MM.1S (cell line): ENCODE results near the gene AHSP.

ENCODE experiments used
- DNase-seq: peaks from one replicate; pipeline ENCODE4 v3.0.0-alpha.2; 2015
- H2AFZ ChIP-seq: fragments of 300-600 bp; sonication (generic); 2 replicates; pipeline ENCODE4 v1.6.0; 2016; ENCODE audit warnings: antibody characterized with exemption, low read length
- H3F3A ChIP-seq: fragments of 300-600 bp; sonication (generic); 2 replicates; pipeline ENCODE4 v1.6.1; 2016; ENCODE audit warnings: mild to moderate bottlenecking, antibody characterized with exemption, low read length, moderate library complexity, mixed read lengths; ENCODE audit not compliant: insufficient read depth
- H3K27ac ChIP-seq: fragments of 300-600 bp; sonication (generic); 2 replicates; pipeline ENCODE4 v1.5.1; 2016; ENCODE audit warnings: mild to moderate bottlenecking, low read length
- H3K27me3 ChIP-seq: fragments of 300-600 bp; sonication (generic); replicated peaks from 2 replicates; pipeline ENCODE4 v1.6.0; 2016; ENCODE audit warnings: low read length; ENCODE audit not compliant: insufficient read depth
- H3K36me3 ChIP-seq: fragments of 300-600 bp; sonication (generic); replicated peaks from 2 replicates; pipeline ENCODE4 v1.6.1; 2016; ENCODE audit warnings: mild to moderate bottlenecking, low read length, mixed read lengths; ENCODE audit not compliant: insufficient read depth
- H3K4me1 ChIP-seq: fragments of 300-600 bp; sonication (generic); 2 replicates; pipeline ENCODE4 v1.6.1; 2016; ENCODE audit warnings: low read length, mixed read lengths
- H3K4me2 ChIP-seq: fragments of 300-600 bp; sonication (generic); 2 replicates; pipeline ENCODE4 v1.6.0; 2016; ENCODE audit warnings: low read depth, low read length
- H3K4me3 ChIP-seq: fragments of 300-600 bp; sonication (generic); 2 replicates; pipeline ENCODE4 v1.5.1; 2016; ENCODE audit warnings: low read length, mixed read lengths
- H3K79me2 ChIP-seq: fragments of 300-600 bp; sonication (generic); 2 replicates; pipeline ENCODE4 v1.6.1; 2016; ENCODE audit warnings: mixed run types, low read length, mixed read lengths
- H3K9ac ChIP-seq: fragments of 300-600 bp; sonication (generic); 2 replicates; pipeline ENCODE4 v1.6.1; 2016; ENCODE audit warnings: low read length, mixed read lengths
- H3K9me2 ChIP-seq: fragments of 300-600 bp; sonication (generic); replicated peaks from 2 replicates; pipeline ENCODE4 v1.6.1; 2016; ENCODE audit warnings: mild to moderate bottlenecking, low read length, mixed read lengths; ENCODE audit not compliant: insufficient read depth
- H3K9me3 ChIP-seq: fragments of 300-600 bp; sonication (generic); replicated peaks from 2 replicates; pipeline ENCODE4 v1.6.1; 2016; ENCODE audit warnings: mild to moderate bottlenecking, low read length, mixed read lengths; ENCODE audit not compliant: insufficient read depth
- H4K20me1 ChIP-seq: fragments of 300-600 bp; sonication (generic); 2 replicates; pipeline ENCODE4 v1.6.1; 2016; ENCODE audit warnings: mild to moderate bottlenecking, low read length, moderate library complexity, mixed read lengths; ENCODE audit not compliant: insufficient read depth
- CTCF ChIP-seq: fragments of 300-600 bp; sonication (generic); IDR thresholded peaks from 2 replicates; pipeline ENCODE4 v1.5.1; 2016; ENCODE audit warnings: antibody characterized with exemption, low read length, mixed read lengths
- EZH2 ChIP-seq: fragments of 300-600 bp; sonication (generic); optimal IDR thresholded peaks from 2 replicates; pipeline ENCODE3; 2017; ENCODE audit warnings: low read depth, mild to moderate bottlenecking, antibody characterized with exemption, low read length, mixed read lengths
- EZH2phosphoT487 ChIP-seq: fragments of 300-600 bp; sonication (generic); IDR thresholded peaks from 2 replicates; pipeline ENCODE4 v1.6.1; 2018; ENCODE audit warnings: antibody characterized with exemption, low read length

AHSP gene

DNA sequence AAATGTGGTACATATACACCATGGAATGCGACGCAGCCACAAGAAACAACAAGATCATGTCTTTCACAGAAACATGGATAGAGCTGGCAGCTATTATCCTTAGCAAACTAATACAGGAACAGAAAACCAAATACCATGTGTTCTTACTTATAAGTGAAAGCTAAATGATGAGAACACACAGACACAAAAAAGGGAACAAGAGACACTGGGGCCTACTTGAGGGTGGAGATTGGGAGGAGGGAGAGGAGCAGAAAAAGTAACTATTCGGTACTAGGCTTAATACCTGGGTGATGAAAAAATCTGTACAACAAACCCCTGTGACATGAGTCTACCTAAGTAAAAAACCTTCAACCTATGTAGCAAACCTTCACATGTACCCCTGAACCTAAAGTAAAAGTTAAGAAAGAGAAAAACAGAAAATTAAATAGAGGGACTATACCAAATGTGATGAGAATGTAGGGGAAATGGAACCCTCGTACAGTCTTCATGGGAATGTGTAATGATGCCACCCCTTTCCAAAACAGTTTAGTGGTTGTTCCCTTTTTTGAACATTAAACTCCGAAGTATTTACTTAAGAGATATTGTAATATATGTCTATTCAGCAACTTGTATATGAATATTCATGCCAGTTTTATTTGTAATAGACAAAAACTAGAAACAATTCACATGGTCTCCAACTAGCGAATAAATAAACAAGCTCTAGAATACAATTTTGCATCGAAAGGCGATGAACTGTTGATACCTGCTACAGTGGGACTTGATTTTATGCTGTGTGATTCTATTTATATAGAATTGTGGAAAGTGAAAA is 33.9 kb downstream of the AHSP start:
- Histone ChIP-seq H3K27ac (no peak overlapping the region), H3F3A (no peaks in the 10 kb centered on the region), H4K20me1 (no peaks in the 10 kb centered on the region)

DNA sequence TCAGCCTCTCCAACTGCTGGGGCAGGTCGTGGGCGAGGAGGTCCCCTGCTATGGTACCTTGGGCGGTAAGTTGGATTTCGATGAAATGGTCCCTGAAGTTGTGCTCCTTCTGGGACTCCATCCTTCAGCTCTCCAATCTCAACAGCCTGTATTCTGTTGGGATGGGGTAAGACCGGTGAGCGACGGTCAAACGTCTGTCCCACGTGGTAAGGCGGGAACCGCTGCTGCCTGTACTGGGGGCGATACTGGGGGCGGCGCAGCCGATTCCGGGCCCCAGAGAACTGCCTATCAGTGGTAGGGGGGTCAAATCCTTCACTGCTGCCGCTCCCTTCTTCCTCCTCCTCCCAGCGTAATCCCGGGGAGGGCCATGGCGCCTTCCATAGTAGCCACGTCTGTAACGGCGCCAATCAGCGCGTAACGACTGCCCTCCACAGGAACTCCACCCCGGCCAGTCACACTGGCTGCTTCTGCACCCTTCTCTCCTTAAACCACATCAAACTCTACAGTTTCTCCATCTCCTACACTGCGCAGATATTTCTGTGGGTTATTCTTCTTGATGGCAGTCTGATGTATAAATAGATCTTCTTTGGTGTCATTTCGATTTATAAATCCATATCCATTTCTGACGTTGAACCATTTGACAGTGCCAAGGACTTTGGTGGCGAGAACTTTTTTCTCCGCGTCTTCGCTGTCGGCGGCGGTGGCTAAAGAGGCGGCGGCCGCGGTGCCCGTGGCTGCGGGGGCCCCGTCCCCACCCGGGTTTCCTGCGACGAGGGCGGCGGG is 41.1 kb downstream of the AHSP start:
- no peaks in the 10 kb centered on the region for H3K9me2 ChIP-seq
- H3K4me3 ChIP-seq: no peak overlapping the region
- H3K79me2 ChIP-seq: no peaks in the 10 kb centered on the region
- H3K4me1 ChIP-seq: no peaks in the 10 kb centered on the region
- no peaks in the 10 kb centered on the region for H3F3A ChIP-seq
- H3K9me3 ChIP-seq: no peaks in the 10 kb centered on the region
- H3K4me2 ChIP-seq: no peak overlapping the region
- TF ChIP-seq EZH2: no peak
- TF ChIP-seq EZH2phosphoT487: no peak
- no peak for TF ChIP-seq CTCF
- H3K9ac ChIP-seq: no peak overlapping the region
- H3K27ac ChIP-seq: no peak overlapping the region
- no peaks in the 10 kb centered on the region for H4K20me1 ChIP-seq
- DNase-seq: no peak
- no peaks in the 10 kb centered on the region for H3K36me3 ChIP-seq
- no peaks in the 10 kb centered on the region for H3K27me3 ChIP-seq
- no peak overlapping the region for H2AFZ ChIP-seq

More for the DNA sequence above, 33.9 kb downstream of the AHSP start:
- Histone ChIP-seq H3K4me2 (no peak overlapping the region), H2AFZ (no peak overlapping the region), H3K4me1 (no peaks in the 10 kb centered on the region), H3K36me3 (no peaks in the 10 kb centered on the region), H3K9me2 (no peaks in the 10 kb centered on the region), H3K27me3 (no peaks in the 10 kb centered on the region), H3K9me3 (no peaks in the 10 kb centered on the region), H3K79me2 (no peaks in the 10 kb centered on the region), H3K4me3 (no peak overlapping the region), H3K9ac (no peak overlapping the region)
- DNase-seq: no peak
- no peak for TF ChIP-seq EZH2
- no peak for TF ChIP-seq CTCF
- no peak for TF ChIP-seq EZH2phosphoT487

DNA sequence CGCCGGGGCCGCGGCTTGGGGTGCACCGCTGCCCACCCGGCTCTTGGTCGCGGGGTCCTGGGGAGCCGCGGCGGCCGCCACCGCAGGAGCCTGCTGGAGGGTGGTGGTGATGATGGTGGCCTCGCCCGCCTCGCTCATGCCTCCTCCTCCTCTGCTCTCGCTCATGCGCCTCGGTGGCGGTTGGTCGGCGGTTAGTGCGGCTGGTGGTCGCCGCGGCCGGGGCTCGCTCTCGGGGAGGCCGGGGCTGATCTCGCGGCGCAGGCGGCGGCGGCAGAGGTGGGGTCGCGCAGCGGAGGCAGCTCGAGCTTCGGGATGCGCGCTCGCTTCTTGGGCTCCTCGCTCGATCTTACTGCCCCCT is 41.6 kb downstream of the AHSP start:
- Histone ChIP-seq H3K4me2 (no peak overlapping the region), H3K9me2 (no peaks in the 10 kb centered on the region), H3K79me2 (no peaks in the 10 kb centered on the region), H3K9me3 (no peaks in the 10 kb centered on the region), H3K9ac (no peak overlapping the region), H3K4me1 (no peaks in the 10 kb centered on the region), H3K27me3 (no peaks in the 10 kb centered on the region), H3K4me3 (no peak overlapping the region), H3F3A (no peaks in the 10 kb centered on the region), H4K20me1 (no peaks in the 10 kb centered on the region), H3K27ac (no peak overlapping the region), H2AFZ (no peak overlapping the region), H3K36me3 (no peaks in the 10 kb centered on the region)
- DNase-seq: no peak
- no peak for TF ChIP-seq EZH2
- no peak for TF ChIP-seq EZH2phosphoT487
- TF ChIP-seq CTCF: no peak
